Liver (tissue), 9 donors: ENCODE data around the gene MAGEB17. TPM values are rescaled to one million over a fixed set of nuclear protein-coding genes. Genes with fewer than 3 reads are reported as not detected.

Experiments used
- DNase-seq: peaks from one replicate; pipeline ENCODE4 v3.0.0-alpha.2; 2017; ENCODE audit warnings: low spot score
- H3K27ac ChIP-seq, 2 donors: one replicate each; pipeline ENCODE4 v1.7.0; 2013; ENCODE audit warnings: inconsistent platforms in 2 of 2, low read length in 2 of 2, control low read depth in 1 of 2, low read depth in 1 of 2, mild to moderate bottlenecking in 1 of 2
- H3K27me3 ChIP-seq, 4 donors: one replicate each; pipeline versions ENCODE4 v1.6.1 to v1.7.0; 2013; ENCODE audit warnings: low read length in 3 of 4, inconsistent platforms in 1 of 4, mild to moderate bottlenecking in 1 of 4, moderate library complexity in 1 of 4; ENCODE audit not compliant: control insufficient read depth in 4 of 4, insufficient read depth in 4 of 4
- H3K36me3 ChIP-seq, 4 donors: one replicate each; pipeline versions ENCODE4 v1.6.1 to v1.7.0; 2013; ENCODE audit warnings: low read length in 3 of 4, mild to moderate bottlenecking in 3 of 4, low read depth in 1 of 4, moderate library complexity in 1 of 4; ENCODE audit not compliant: control insufficient read depth in 4 of 4, insufficient read depth in 3 of 4
- H3K4me1 ChIP-seq, 4 donors: one replicate each; pipeline versions ENCODE4 v1.6.1 to v1.7.0; 2013; ENCODE audit warnings: low read length in 3 of 4, mild to moderate bottlenecking in 3 of 4, moderate library complexity in 1 of 4; ENCODE audit not compliant: control insufficient read depth in 4 of 4, insufficient read depth in 4 of 4
- H3K4me3 ChIP-seq, 3 donors: one replicate each; pipeline versions ENCODE4 v1.6.1 to v1.7.0; 2013; ENCODE audit warnings: low read length in 3 of 3, control low read depth in 1 of 3, low read depth in 1 of 3, mild to moderate bottlenecking in 1 of 3
- H3K9ac ChIP-seq, 2 donors: one replicate each; pipeline ENCODE4 v1.7.0; 2013; ENCODE audit warnings: low read length in 2 of 2, mild to moderate bottlenecking in 2 of 2, moderate library complexity in 2 of 2, control low read depth in 1 of 2, low read depth in 1 of 2
- H3K9me3 ChIP-seq, 4 donors: one replicate each; pipeline versions ENCODE4 v1.6.1 to v1.7.0; 2013; ENCODE audit warnings: low read length in 3 of 4; ENCODE audit not compliant: control insufficient read depth in 4 of 4
- CTCF ChIP-seq: fragments of 150-350 bp; IDR thresholded peaks from 2 replicates; pipeline ENCODE4 v1.5.1; 2017; ENCODE audit warnings: improper control_type of control experiment, low read depth, low read length; ENCODE audit not compliant: missing input control
- EGR1 ChIP-seq, 2 donors: IDR thresholded peaks; 2 replicates each; pipeline ENCODE4 v1.6.1; 2016 to 2018; ENCODE audit warnings: antibody characterized with exemption in 2 of 2, low read depth in 2 of 2
- FOXA1 ChIP-seq: IDR thresholded peaks from 2 replicates; pipeline ENCODE4 v1.6.1; 2016; ENCODE audit warnings: antibody characterized with exemption
- FOXA2 ChIP-seq: IDR thresholded peaks from 2 replicates; pipeline ENCODE4 v1.6.1; 2016; ENCODE audit warnings: antibody characterized with exemption
- GABPA ChIP-seq, 2 donors: IDR thresholded peaks in 1 of 2; conservative IDR thresholded peaks in 1 of 2; 2 replicates each; pipeline ENCODE4 v1.6.1; 2016; ENCODE audit warnings: antibody characterized with exemption in 2 of 2, mild to moderate bottlenecking in 1 of 2, moderate library complexity in 1 of 2
- HNF4A ChIP-seq, 2 donors: conservative IDR thresholded peaks; 2 replicates each; pipeline ENCODE4 v1.6.1; 2016; ENCODE audit warnings: antibody characterized with exemption in 2 of 2, mild to moderate bottlenecking in 2 of 2
- HNF4G ChIP-seq: IDR thresholded peaks from 2 replicates; pipeline ENCODE4 v1.6.1; 2016; ENCODE audit warnings: antibody characterized with exemption
- JUND ChIP-seq, 2 donors: IDR thresholded peaks; 2 replicates each; pipeline ENCODE4 v1.6.1; 2016; ENCODE audit warnings: antibody characterized with exemption in 2 of 2
- MAX ChIP-seq: IDR thresholded peaks from 2 replicates; pipeline ENCODE4 v1.6.1; 2016; ENCODE audit warnings: antibody characterized with exemption
- NR2F2 ChIP-seq: IDR thresholded peaks from 2 replicates; pipeline ENCODE4 v1.6.1; 2016; ENCODE audit warnings: antibody characterized with exemption
- RAD21 ChIP-seq, 2 donors: IDR thresholded peaks; 2 replicates each; pipeline ENCODE4 v1.6.1; 2016; ENCODE audit warnings: antibody characterized with exemption in 2 of 2, mild to moderate bottlenecking in 2 of 2
- REST ChIP-seq: IDR thresholded peaks from 2 replicates; pipeline ENCODE4 v1.6.1; 2016; ENCODE audit warnings: antibody characterized with exemption, mild to moderate bottlenecking
- RXRA ChIP-seq, 2 donors: IDR thresholded peaks; 2 replicates each; pipeline ENCODE4 v1.6.1; 2017 to 2018; ENCODE audit warnings: antibody characterized with exemption in 2 of 2, mild to moderate bottlenecking in 1 of 2
- SP1 ChIP-seq: IDR thresholded peaks from 2 replicates; pipeline ENCODE4 v1.6.1; 2018; ENCODE audit warnings: antibody characterized with exemption, mild to moderate bottlenecking
- TAF1 ChIP-seq: conservative IDR thresholded peaks from 2 replicates; pipeline ENCODE4 v1.6.1; 2016; ENCODE audit warnings: antibody characterized with exemption, mild to moderate bottlenecking
- YY1 ChIP-seq: IDR thresholded peaks from 2 replicates; pipeline ENCODE4 v1.6.1; 2016; ENCODE audit warnings: antibody characterized with exemption, mild to moderate bottlenecking
- ZBTB33 ChIP-seq: IDR thresholded peaks from 2 replicates; pipeline ENCODE4 v1.6.1; 2016; ENCODE audit warnings: antibody characterized with exemption
- WGBS: extraction: QIAGEN DNeasy Blood & Tissue Kit; methylation state at CpG from one replicate; pipeline ENCODE4 v1.1.7; 2013; 5-methylcytosine and 5-hydroxymethylcytosine counted together
- polyA plus RNA-seq, 2 donors: library from polyadenylated mRNA; stranded (reverse) in 1 of 2; unstranded in 1 of 2; fragments of 200-250 nt in 1 of 2; fragments of >200 nt in 1 of 2; fragmentation: Nextera tagmentation in 1 of 2; extraction: Ambion mirVana in 1 of 2; gene quantifications; one replicate each; pipeline versions ENCODE4 v1.2.1 to v1.2.3, GENCODE V29; 2013 to 2015
- total RNA-seq, 2 donors: library from RNA; depleted of rRNA; stranded (reverse); fragments of >200 nt; gene quantifications; one replicate each; pipeline ENCODE4 v1.2.3, GENCODE V29; 2014
- donor health status: healthy.
- donor health status: healthy.
- donor health status: healthy.
- donor health status: healthy.
- donor health status: healthy.

MAGEB17 gene
- total and polyA plus RNA-seq, 4 donors = not detected

GRCh38 chrX:16186380-16187007 is 19.2 kb downstream of the MAGEB17 start:
- Histone ChIP-seq H3K4me1 (peaks cover 0 to 4% (median 1%) of the 10 kb centered on the region in 4 donors), H3K36me3 (no peaks in the 10 kb centered on the region), H3K9me3 (no peaks in the 10 kb centered on the region), H3K9ac (no peak overlapping the region), H3K27ac (no peak overlapping the region), H3K4me3 (no peak overlapping the region), H3K27me3 (no peaks in the 10 kb centered on the region)
- no peak for DNase-seq
- no peak for TF ChIP-seq SP1
- WGBS = 63% methylated on average over 3 of the region's 3 CpGs

- H3K27ac ChIP-seq = no peak overlapping the region
- H3K9ac ChIP-seq = no peak overlapping the region
- 44% methylated on average over 4 of the region's 4 CpGs for WGBS
- peaks cover 0 to 4% (median 1%) of the 10 kb centered on the region in 4 donors for H3K4me1 ChIP-seq
- no peaks in the 10 kb centered on the region for H3K36me3 ChIP-seq
- no peaks in the 10 kb centered on the region for H3K9me3 ChIP-seq
- no peak for TF ChIP-seq RAD21 (IDR thresholded peaks at IDR 0.05)
- TF ChIP-seq HNF4G = no peak
- TF ChIP-seq FOXA1 = no peak
- no peak for TF ChIP-seq NR2F2
- no peak for TF ChIP-seq JUND (IDR thresholded peaks at IDR 0.05)
- no peak for TF ChIP-seq MAX
- TF ChIP-seq EGR1 (IDR thresholded peaks at IDR 0.05; ENCODE audit: low read depth in 2 of 2) = no peak
- no peak for TF ChIP-seq GABPA (IDR thresholded peaks at IDR 0.05 in 1 of 2, conservative IDR thresholded peaks at IDR 0.05 in 1 of 2)
- no peak for TF ChIP-seq CTCF
- no peak for TF ChIP-seq HNF4A (conservative IDR thresholded peaks at IDR 0.05)
- no peak for TF ChIP-seq FOXA2
- TF ChIP-seq YY1 = no peak
- no peak for TF ChIP-seq ZBTB33
- no peak for TF ChIP-seq TAF1
- H3K27me3 ChIP-seq = no peaks in the 10 kb centered on the region
- DNase-seq = no peak
- no peak overlapping the region for H3K4me3 ChIP-seq
Observed at GRCh38 chrX:16187024-16187760, 19.9 kb downstream of the MAGEB17 start.

GRCh38 chrX:16188687-16189086 is 21.4 kb downstream of the MAGEB17 start:
- WGBS = 0% methylated on average over 1 of the region's 1 CpG
- Histone ChIP-seq H3K4me3 (no peak overlapping the region), H3K36me3 (no peaks in the 10 kb centered on the region), H3K4me1 (peaks cover 0 to 4% (median 1%) of the 10 kb centered on the region in 4 donors), H3K27ac (no peak overlapping the region), H3K27me3 (no peaks in the 10 kb centered on the region), H3K9ac (no peak overlapping the region), H3K9me3 (no peaks in the 10 kb centered on the region)
- TF ChIP-seq TAF1 = no peak
- no peak for TF ChIP-seq FOXA1
- TF ChIP-seq EGR1 (IDR thresholded peaks at IDR 0.05; ENCODE audit: low read depth in 2 of 2) = no peak
- TF ChIP-seq REST = no peak
- no peak for TF ChIP-seq JUND (IDR thresholded peaks at IDR 0.05)
- TF ChIP-seq HNF4A (conservative IDR thresholded peaks at IDR 0.05) = no peak
- TF ChIP-seq YY1 = no peak
- TF ChIP-seq NR2F2 = no peak
- no peak for TF ChIP-seq RXRA (IDR thresholded peaks at IDR 0.05)
- TF ChIP-seq HNF4G = no peak
- TF ChIP-seq CTCF = no peak
- no peak for TF ChIP-seq FOXA2
- DNase-seq = no peak
